22Rv1 (cell line): ENCODE results near the gene CSRP1.

Source experiments
- H3K27ac ChIP-seq: fragments of 450-650 bp; 2 replicates; pipeline ENCODE4 v1.5.1; 2017
- CTCF ChIP-seq: fragments of 450-650 bp; IDR thresholded peaks from 2 replicates; pipeline ENCODE4 v1.5.1; 2017; ENCODE audit warnings: mild to moderate bottlenecking
- ZFX ChIP-seq: fragments of 450-650 bp; IDR thresholded peaks from 2 replicates; pipeline ENCODE4 v1.6.1; 2017; ENCODE audit warnings: antibody characterized with exemption, borderline replicate concordance

CSRP1 gene

GRCh38 chr1:201536558-201536957 lies 29.6 kb upstream of the CSRP1 start:
- TF ChIP-seq CTCF (no peak), ZFX (no peak)
- no peak overlapping the region for H3K27ac ChIP-seq

GRCh38 chr1:201535919-201536245 lies 29.0 kb upstream of the CSRP1 start:
- no peak overlapping the region for H3K27ac ChIP-seq
- TF ChIP-seq CTCF (no peak), ZFX (no peak)

GRCh38 chr1:201535046-201535918 lies 28.4 kb upstream of the CSRP1 start:
- no peak overlapping the region for H3K27ac ChIP-seq
- TF ChIP-seq CTCF: no peak
- no peak for TF ChIP-seq ZFX

GRCh38 chr1:201533836-201534235 lies 26.9 kb upstream of the CSRP1 start:
- H3K27ac ChIP-seq: no peak overlapping the region
- TF ChIP-seq CTCF: no peak
- no peak for TF ChIP-seq ZFX

- TF ChIP-seq CTCF (no peak), ZFX (no peak)
- no peak overlapping the region for H3K27ac ChIP-seq
These were observed 24.9 kb upstream of the CSRP1 start for GRCh38 chr1:201531551-201532425.

- H3K27ac ChIP-seq: no peak overlapping the region
These were observed 24.0 kb upstream of the CSRP1 start for GRCh38 chr1:201530741-201531531.

More at GRCh38 chr1:201530741-201531531, 24.0 kb upstream of the CSRP1 start:
- TF ChIP-seq CTCF: peak; percentile 97
- TF ChIP-seq ZFX: no peak
